Measurements from ENCODE around the gene KIRREL3.
"Not testable (repeated sequence)": the region's sequence is repeated elsewhere in the genome, so short reads cannot be mapped to it uniquely, and the experiment has no call there.

DNA sequence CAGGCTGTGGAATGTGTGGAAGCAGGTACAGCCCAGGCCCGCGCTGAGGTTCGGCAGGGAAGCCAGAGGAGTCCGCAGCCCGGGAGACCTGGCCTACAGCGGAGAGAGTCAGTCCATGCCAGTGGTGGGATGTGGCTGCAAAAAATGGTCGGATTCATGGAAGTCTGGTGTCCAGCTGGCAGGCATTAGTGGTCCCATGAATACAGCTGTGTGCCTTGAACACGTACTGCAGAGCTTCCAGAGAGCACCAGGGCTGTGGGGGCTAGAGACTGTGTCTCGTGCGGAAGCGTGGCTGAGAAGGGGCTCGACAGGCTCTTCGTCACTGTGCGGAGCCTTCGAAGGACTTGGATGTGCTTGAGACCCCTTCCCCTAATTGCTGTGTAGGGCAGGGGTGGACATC lies 604.3 kb downstream of the KIRREL3 start:
- TF ChIP-seq, protein P1, sequence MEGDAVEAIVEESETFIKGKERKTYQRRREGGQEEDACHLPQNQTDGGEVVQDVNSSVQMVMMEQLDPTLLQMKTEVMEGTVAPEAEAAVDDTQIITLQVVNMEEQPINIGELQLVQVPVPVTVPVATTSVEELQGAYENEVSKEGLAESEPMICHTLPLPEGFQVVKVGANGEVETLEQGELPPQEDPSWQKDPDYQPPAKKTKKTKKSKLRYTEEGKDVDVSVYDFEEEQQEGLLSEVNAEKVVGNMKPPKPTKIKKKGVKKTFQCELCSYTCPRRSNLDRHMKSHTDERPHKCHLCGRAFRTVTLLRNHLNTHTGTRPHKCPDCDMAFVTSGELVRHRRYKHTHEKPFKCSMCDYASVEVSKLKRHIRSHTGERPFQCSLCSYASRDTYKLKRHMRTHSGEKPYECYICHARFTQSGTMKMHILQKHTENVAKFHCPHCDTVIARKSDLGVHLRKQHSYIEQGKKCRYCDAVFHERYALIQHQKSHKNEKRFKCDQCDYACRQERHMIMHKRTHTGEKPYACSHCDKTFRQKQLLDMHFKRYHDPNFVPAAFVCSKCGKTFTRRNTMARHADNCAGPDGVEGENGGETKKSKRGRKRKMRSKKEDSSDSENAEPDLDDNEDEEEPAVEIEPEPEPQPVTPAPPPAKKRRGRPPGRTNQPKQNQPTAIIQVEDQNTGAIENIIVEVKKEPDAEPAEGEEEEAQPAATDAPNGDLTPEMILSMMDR (IDR thresholded peaks at IDR 0.05; ENCODE audit: insufficient read depth, low read length) = not testable (repeated sequence)
- not testable (repeated sequence) for TF ChIP-seq POLR2AphosphoS5 (IDR thresholded peaks at IDR 0.05; ENCODE audit: low read depth)

Measured in HL-60 (cell line).